Coronary artery (tissue), 2 donors: ENCODE measurements around the gene NEUROG2.

Source experiments
- DNase-seq: peaks from one replicate; pipeline ENCODE4 v3.0.0-alpha.2; 2017; ENCODE audit warnings: low spot score
- H3K27ac ChIP-seq, 2 donors: fragments of 200-600 bp; sonication (generic); one replicate each; pipeline ENCODE4 v1.5.1; 2016 to 2019
- H3K4me3 ChIP-seq: fragments of 200-600 bp; sonication (generic); 2 replicates; pipeline ENCODE4 v1.5.1; 2016; ENCODE audit warnings: mild to moderate bottlenecking, moderate library complexity
- CTCF ChIP-seq: fragments of 200-600 bp; sonication (generic); IDR thresholded peaks from one replicate; pipeline ENCODE4 v1.5.1; 2019; ENCODE audit warnings: antibody characterized with exemption

The NEUROG2 gene

GRCh38 chr4:112516066-112516470, at the start of gene NEUROG2:
TSS of gene NEUROG2 (minus strand) at chr4:112516180. CDS start at chr4:112515475, 705 bp downstream.
- no peak for DNase-seq
- no peak for TF ChIP-seq CTCF
- Histone ChIP-seq H3K27ac (no peak within 1 kb of the TSS), H3K4me3 (peak within 1 kb of the TSS; percentile 79)

- no peak for TF ChIP-seq CTCF
- DNase-seq, result no peak
- no peak overlapping the region for H3K4me3 ChIP-seq
- no peak overlapping the region for H3K27ac ChIP-seq
These were observed 48.8 kb upstream of the NEUROG2 start for GRCh38 chr4:112564706-112565270.

DNA sequence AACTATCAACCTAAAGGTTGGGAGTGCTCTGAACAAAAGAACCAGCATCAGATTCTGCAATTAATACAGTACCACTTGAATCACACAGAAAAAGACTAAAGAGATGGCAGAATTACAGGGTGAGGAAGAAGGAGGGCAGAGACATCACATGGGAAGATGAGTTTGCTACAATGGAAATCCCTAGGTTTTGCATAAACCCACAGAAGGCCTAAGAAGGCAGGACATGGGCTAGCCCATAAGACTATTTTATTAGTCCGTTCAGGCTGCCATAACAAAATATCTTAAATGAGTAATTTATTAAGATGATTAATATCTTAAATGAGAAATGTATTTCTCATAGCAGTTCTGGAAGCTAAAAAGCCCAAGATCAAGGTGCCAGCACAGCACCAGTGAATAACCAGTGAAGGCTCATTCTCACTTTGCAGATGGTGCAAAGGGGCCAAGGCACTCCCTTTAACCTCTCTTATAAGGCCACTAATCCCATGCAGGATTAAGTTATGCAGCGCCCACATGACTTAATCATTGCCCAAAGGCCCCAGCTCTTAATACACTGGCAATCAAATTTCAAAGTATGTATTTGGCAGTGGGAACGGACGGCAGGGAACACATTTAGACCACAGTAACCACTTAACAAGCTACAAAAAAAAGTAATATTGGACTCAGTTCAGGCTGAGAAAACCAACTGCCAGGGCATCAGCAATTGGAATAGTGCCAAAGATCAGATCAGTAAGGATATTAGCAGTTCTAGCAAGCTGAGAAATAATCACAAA, 47.6 kb upstream of the NEUROG2 start:
- TF ChIP-seq CTCF, result no peak
- DNase-seq, result no peak
- no peak overlapping the region for H3K27ac ChIP-seq
- H3K4me3 ChIP-seq, result no peak overlapping the region

GRCh38 chr4:112562254-112562879, 46.4 kb upstream of the NEUROG2 start:
- Histone ChIP-seq H3K4me3 (no peak overlapping the region), H3K27ac (no peak overlapping the region)
- TF ChIP-seq CTCF, result no peak
- no peak for DNase-seq

- DNase-seq, result no peak
- Histone ChIP-seq H3K27ac (no peak overlapping the region), H3K4me3 (no peak overlapping the region)
- no peak for TF ChIP-seq CTCF
These were observed 44.1 kb upstream of the NEUROG2 start for GRCh38 chr4:112560084-112560483.

GRCh38 chr4:112559053-112559452, 43.1 kb upstream of the NEUROG2 start:
- Histone ChIP-seq H3K4me3 (no peak overlapping the region), H3K27ac (no peak overlapping the region)
- no peak for TF ChIP-seq CTCF
- DNase-seq, result no peak
